Omental fat pad (tissue), 4 donors: Measurements from ENCODE around the gene NCAM1. TPM values are rescaled to one million over a fixed set of nuclear protein-coding genes. Genes with fewer than 3 reads are reported as not detected.

ENCODE experiments used
- ATAC-seq: fragments of 150-250 bp; one replicate; pipeline ENCODE4 v1.9.1; 2016; ENCODE audit warnings: mild to moderate bottlenecking, moderate library complexity; ENCODE audit not compliant: low FRiP score
- DNase-seq: peaks from one replicate; pipeline ENCODE4 v3.0.0-alpha.2; 2019; ENCODE audit warnings: low spot score
- total RNA-seq, 4 donors: library from RNA; depleted of rRNA; stranded (reverse); fragments of >200 nt; gene quantifications; one replicate each; pipeline ENCODE4 v1.1.0, GENCODE V29; 2016
- TF ChIP-seq, protein P1 (sequence below), 3 donors: fragments of 450-650 bp; IDR thresholded peaks; one replicate each; pipeline ENCODE4 v1.5.1; 2016 to 2017; ENCODE audit warnings: antibody characterized with exemption in 3 of 3, mild to moderate bottlenecking in 3 of 3, moderate library complexity in 2 of 3

NCAM1 gene
- total RNA-seq, 4 donors from 2014 or later: 3.8 to 10.9 (median 7.9) TPM

DNA sequence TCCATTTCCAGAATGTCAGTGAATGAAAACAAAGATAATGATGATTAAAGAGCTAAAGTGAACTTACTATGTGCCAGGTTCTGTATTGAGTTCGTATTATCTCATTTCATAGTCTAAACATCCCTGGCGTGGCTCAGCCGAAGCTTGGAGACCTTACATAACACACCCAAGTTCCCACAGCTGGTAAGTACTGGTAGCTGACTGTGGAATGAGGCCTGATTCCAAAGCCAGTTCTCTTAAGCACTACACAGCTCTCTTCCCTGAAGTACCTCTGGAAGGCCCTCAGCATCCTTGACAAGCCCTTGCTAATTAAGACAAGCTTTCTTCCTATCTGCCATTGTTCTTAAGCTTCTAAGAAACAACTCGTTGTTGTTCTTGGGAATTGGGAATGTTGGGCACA is 28.6 kb upstream of the NCAM1 start:
- TF ChIP-seq, protein P1, sequence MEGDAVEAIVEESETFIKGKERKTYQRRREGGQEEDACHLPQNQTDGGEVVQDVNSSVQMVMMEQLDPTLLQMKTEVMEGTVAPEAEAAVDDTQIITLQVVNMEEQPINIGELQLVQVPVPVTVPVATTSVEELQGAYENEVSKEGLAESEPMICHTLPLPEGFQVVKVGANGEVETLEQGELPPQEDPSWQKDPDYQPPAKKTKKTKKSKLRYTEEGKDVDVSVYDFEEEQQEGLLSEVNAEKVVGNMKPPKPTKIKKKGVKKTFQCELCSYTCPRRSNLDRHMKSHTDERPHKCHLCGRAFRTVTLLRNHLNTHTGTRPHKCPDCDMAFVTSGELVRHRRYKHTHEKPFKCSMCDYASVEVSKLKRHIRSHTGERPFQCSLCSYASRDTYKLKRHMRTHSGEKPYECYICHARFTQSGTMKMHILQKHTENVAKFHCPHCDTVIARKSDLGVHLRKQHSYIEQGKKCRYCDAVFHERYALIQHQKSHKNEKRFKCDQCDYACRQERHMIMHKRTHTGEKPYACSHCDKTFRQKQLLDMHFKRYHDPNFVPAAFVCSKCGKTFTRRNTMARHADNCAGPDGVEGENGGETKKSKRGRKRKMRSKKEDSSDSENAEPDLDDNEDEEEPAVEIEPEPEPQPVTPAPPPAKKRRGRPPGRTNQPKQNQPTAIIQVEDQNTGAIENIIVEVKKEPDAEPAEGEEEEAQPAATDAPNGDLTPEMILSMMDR (IDR thresholded peaks at IDR 0.05): no peak
- DNase-seq (no peak), ATAC-seq (no peak)

DNA sequence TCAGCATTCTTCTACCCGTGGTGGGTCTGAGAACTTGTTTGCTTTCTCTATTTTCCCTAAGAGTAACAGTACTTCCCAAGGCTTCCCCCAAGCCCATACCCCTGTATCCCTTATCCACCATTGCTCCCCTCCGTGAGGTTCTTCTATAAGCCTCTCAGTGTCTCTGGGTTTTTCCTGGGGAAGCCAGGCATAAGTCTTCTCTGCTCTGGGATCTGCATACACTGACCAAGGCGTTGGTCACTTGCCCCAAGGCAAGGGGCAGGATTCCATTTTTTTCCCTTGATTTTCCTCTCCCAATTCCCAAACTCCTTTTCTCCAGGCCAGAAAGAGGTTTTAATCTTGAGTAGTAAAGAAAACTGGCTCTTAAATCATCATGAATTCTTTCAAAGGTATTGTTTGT is 27.2 kb upstream of the NCAM1 start:
- DNase-seq: no peak
- no peak for ATAC-seq
- TF ChIP-seq, protein P1 (IDR thresholded peaks at IDR 0.05): no peak

DNA sequence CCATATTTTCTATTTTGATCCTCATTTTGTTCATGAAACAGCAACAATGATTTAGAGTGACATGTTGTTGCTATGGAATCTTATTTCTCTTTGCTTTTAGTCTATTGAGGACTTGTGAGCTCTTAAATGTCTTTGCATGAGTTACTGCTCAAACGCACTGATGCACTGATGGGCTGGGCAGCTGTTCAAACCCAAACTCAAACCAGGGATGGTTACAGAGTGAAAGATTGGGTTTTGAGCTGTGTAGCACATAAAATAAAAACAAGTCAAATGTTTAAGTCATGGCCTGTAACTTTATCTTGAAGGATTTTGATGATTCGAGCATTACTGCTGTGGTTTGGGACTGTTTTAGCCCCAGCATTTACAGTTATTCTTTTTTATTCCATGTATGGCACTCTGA is 20.1 kb upstream of the NCAM1 start:
- TF ChIP-seq, protein P1 (IDR thresholded peaks at IDR 0.05): no peak
- ATAC-seq: no peak
- no peak for DNase-seq

DNA sequence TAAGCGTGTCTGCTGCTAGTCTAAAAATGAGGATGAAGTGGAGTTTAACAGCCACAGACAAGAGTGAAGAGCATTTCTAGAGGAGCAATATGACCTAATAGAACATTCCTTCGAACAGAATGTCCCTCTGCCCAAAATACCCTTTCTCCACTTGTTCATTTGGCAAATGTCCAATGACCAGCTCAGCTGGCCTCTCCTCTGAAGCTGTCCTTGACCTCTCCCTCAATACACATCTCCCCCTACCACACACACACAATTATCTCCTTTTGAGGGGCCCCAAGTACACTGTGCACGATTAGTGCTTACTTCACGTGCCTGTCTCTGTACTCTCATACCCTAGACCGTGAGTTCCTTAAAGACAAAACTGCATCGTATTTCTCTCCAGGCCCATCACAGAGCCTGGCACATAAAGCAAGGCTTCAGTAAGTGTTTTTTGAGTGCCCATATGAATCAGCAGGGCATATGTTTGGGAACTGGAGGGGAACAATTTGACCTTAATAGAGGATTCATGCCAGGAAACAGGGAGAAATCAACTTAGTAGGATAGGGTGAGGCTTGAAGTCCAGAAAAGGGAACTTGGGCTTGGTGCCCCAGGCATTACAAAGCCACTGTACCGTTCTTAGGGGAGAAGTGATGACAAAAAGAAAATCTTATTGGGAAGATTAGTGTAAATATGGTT is 18.1 kb upstream of the NCAM1 start:
- TF ChIP-seq, protein P1 (IDR thresholded peaks at IDR 0.05): no peak
- no peak for DNase-seq
- no peak for ATAC-seq

DNA sequence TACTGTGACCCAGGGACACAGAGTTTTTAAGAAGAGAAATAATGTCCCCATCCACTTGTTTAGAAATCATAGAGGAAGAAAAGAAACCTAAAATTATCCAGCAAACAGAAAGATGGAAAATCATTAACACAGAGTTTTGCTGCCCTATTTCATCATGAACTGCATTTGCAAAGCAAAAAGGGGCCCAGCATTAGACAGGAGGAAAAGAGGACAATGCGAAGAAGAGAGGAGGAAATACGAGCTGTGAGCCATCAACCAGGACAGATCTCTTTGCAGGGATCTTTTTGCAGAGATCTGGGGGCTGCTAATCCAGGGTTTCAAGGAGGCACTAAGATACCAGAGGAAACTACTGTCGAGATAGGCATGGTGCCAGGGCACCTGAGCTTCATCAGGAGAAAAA is 14.4 kb upstream of the NCAM1 start:
- DNase-seq (no peak), ATAC-seq (no peak)
- TF ChIP-seq, protein P1 (IDR thresholded peaks at IDR 0.05): no peak

DNA sequence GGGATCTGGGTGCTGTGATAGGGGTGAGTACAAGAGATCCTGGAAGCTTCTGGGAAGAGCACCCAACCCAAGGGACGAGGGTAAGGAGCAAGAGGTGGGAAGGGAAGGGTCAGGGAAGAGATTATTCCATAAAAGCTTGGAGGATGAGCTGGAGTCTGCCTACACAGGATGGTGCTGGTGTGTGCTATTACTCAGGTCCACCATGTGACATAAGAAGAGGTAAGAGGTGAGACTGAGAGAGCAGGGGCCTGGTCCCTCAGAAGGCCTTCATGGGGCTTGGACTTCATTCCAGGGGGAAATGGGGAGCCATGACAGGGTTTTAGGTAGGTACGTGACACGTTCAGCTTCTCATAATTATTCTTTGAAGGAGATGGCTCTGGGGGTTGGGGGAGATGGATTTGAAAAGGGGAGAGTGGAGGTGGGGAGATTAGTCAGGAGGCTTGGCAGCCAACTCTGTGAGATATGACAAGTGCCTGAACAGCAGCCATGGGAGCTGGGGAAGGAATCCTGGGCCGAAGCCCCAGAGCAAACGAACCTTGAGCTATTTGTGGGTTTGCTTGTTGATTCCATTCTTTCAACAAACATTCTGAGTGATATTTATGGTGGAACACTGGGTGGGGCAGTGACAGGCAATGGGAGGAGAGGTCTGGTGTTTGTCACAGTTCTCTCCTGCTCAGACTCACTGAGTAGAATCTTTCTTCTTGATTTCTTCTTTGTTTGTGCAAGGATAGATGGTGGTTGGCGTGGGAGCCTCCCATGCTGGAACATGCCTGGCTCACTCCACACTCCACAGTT is 11.2 kb upstream of the NCAM1 start:
- DNase-seq: no peak
- ATAC-seq: no peak
- TF ChIP-seq, protein P1 (IDR thresholded peaks at IDR 0.05): no peak

DNA sequence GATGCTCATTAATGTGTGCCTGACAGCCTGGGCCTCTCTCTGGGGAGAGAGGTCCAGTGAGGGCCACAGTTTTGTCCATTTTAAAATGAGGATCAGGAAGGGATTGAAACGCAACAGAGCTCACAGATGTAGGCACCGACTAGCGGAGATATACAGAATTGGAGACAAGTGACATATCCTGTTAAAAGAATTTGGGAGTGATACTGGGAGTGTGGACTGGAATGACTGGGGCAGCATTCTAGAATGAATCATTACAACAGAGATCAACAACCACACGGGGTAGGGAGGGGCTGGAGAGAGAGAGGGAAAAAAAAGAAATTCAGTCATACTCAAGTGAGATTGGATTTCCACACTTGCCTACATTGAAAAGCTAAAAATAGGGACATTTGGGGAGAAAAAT is 2.5 kb upstream of the NCAM1 start:
- TF ChIP-seq, protein P1 (IDR thresholded peaks at IDR 0.05): no peak
- DNase-seq (no peak), ATAC-seq (no peak)
